HEK293 (cell line): ENCODE data around the gene KRTAP10-4.

Source experiments
- CTCF ChIA-PET: fragments of 350-600 bp; formaldehyde crosslinking; extraction: SDS; loops from one replicate; lab custom pipeline; 2021; ENCODE audit warnings: antibody characterized with exemption; lab: Yijun Ruan, JAX
- POLR2A ChIA-PET: fragments of 300-600 bp; formaldehyde crosslinking; extraction: SDS; loops from one replicate; lab custom pipeline; 2020; ENCODE audit warnings: antibody characterized with exemption, inconsistent platforms; lab: Yijun Ruan, JAX
- H3K27ac ChIP-seq: fragments of 200-500 bp; sonication (Bioruptor generic); 2 replicates; pipeline ENCODE4 v1.5.1; 2014; ENCODE audit warnings: low read depth, low read length, control low read depth, inconsistent platforms; ENCODE audit errors: extremely low read depth
- H3K36me3 ChIP-seq, 2 experiments: fragments of 200-500 bp in 1 of 2; sonication (Bioruptor generic) in 1 of 2; 1 replicate in 1 of 2; 2 replicates in 1 of 2; pipeline ENCODE4 v1.5.1; 2014 to 2017; ENCODE audit warnings: inconsistent platforms in 2 of 2, low read length in 2 of 2; ENCODE audit not compliant: control insufficient read depth in 2 of 2, insufficient read depth in 1 of 2
- H3K4me1 ChIP-seq: fragments of 200-500 bp; sonication (Bioruptor generic); 2 replicates; pipeline ENCODE4 v1.5.1; 2014; ENCODE audit warnings: mild to moderate bottlenecking, low read length, inconsistent platforms; ENCODE audit not compliant: control insufficient read depth, insufficient read depth
- H3K4me3 ChIP-seq: 2 replicates; pipeline ENCODE4 v1.5.1; 2011; ENCODE audit warnings: low read depth, mild to moderate bottlenecking, control low read depth, low read length, moderate library complexity
- H3K9me3 ChIP-seq: fragments of 200-500 bp; sonication (Bioruptor generic); 2 replicates; pipeline ENCODE4 v1.5.1; 2014; ENCODE audit warnings: low read depth, low read length, inconsistent platforms; ENCODE audit not compliant: control insufficient read depth, insufficient read depth
- BCL11B ChIP-seq: fragments of 450-650 bp; formaldehyde crosslinking; IDR thresholded peaks from 2 replicates; pipeline ENCODE4 v1.5.1; 2016; ENCODE audit warnings: low read depth, missing biosample characterization, missing genetic modification characterization
- IKZF3 ChIP-seq: fragments of 450-650 bp; IDR thresholded peaks from 2 replicates; pipeline ENCODE4 v1.5.0; 2018; ENCODE audit warnings: missing biosample characterization, mild to moderate bottlenecking, missing genetic modification characterization, moderate library complexity
- MZF1 ChIP-seq: fragments of 450-650 bp; formaldehyde crosslinking; IDR thresholded peaks from 2 replicates; pipeline ENCODE4 v1.5.1; 2017; ENCODE audit warnings: missing biosample characterization, missing genetic modification characterization, borderline replicate concordance
- PATZ1 ChIP-seq: fragments of 450-650 bp; formaldehyde crosslinking; IDR thresholded peaks from 2 replicates; pipeline ENCODE4 v1.5.1; 2016; ENCODE audit warnings: missing biosample characterization, missing genetic modification characterization
- RBAK ChIP-seq: fragments of 450-650 bp; formaldehyde crosslinking; IDR thresholded peaks from 2 replicates; pipeline ENCODE4 v1.5.1; 2016; ENCODE audit warnings: missing biosample characterization, missing genetic modification characterization
- SP7 ChIP-seq: fragments of 450-650 bp; formaldehyde crosslinking; IDR thresholded peaks from 2 replicates; pipeline ENCODE4 v1.5.1; 2016; ENCODE audit warnings: missing biosample characterization, missing genetic modification characterization
- ZBTB1 ChIP-seq: fragments of 450-650 bp; formaldehyde crosslinking; IDR thresholded peaks from 2 replicates; pipeline ENCODE4 v1.5.1; 2016; ENCODE audit warnings: missing biosample characterization, missing genetic modification characterization
- ZEB2 ChIP-seq: fragments of 450-650 bp; formaldehyde crosslinking; IDR thresholded peaks from 2 replicates; pipeline ENCODE4 v1.5.1; 2016; ENCODE audit warnings: missing biosample characterization, missing genetic modification characterization
- ZFP69B ChIP-seq: fragments of 450-650 bp; formaldehyde crosslinking; IDR thresholded peaks from 2 replicates; pipeline ENCODE4 v1.5.1; 2016; ENCODE audit warnings: missing biosample characterization, missing genetic modification characterization
- ZNF121 ChIP-seq: fragments of 450-650 bp; formaldehyde crosslinking; IDR thresholded peaks from 2 replicates; pipeline ENCODE4 v1.5.1; 2016; ENCODE audit warnings: missing biosample characterization, missing genetic modification characterization
- ZNF221 ChIP-seq: fragments of 450-650 bp; formaldehyde crosslinking; IDR thresholded peaks from 2 replicates; pipeline ENCODE4 v1.5.1; 2017; ENCODE audit warnings: missing biosample characterization, missing genetic modification characterization, borderline replicate concordance
- ZNF274 ChIP-seq, 2 experiments: fragments of 200-500 bp in 1 of 2; fragments of 450-650 bp in 1 of 2; sonication (Bioruptor generic) in 1 of 2; formaldehyde crosslinking in 1 of 2; IDR thresholded peaks; 2 replicates each; pipeline versions ENCODE4 v1.5.1 to v1.6.1; 2014 to 2016; ENCODE audit warnings: borderline replicate concordance in 1 of 2, inconsistent platforms in 1 of 2, low read length in 1 of 2, missing biosample characterization in 1 of 2, missing genetic modification characterization in 1 of 2
- ZNF292 ChIP-seq: fragments of 450-650 bp; formaldehyde crosslinking; IDR thresholded peaks from 2 replicates; pipeline ENCODE4 v1.5.1; 2016; ENCODE audit warnings: low read depth, missing biosample characterization, missing genetic modification characterization, borderline replicate concordance
- ZNF404 ChIP-seq: fragments of 450-650 bp; formaldehyde crosslinking; IDR thresholded peaks from 2 replicates; pipeline ENCODE4 v1.5.1; 2017; ENCODE audit warnings: missing biosample characterization, missing genetic modification characterization
- ZNF416 ChIP-seq: fragments of 450-650 bp; formaldehyde crosslinking; IDR thresholded peaks from 2 replicates; pipeline ENCODE4 v1.5.1; 2016; ENCODE audit warnings: missing biosample characterization, missing genetic modification characterization
- ZNF449 ChIP-seq: fragments of 450-650 bp; formaldehyde crosslinking; IDR thresholded peaks from 2 replicates; pipeline ENCODE4 v1.5.1; 2017; ENCODE audit warnings: missing biosample characterization, mild to moderate bottlenecking, missing genetic modification characterization, moderate library complexity
- ZNF488 ChIP-seq: fragments of 450-650 bp; formaldehyde crosslinking; IDR thresholded peaks from 2 replicates; pipeline ENCODE4 v1.5.1; 2016; ENCODE audit warnings: missing biosample characterization, missing genetic modification characterization
- ZNF513 ChIP-seq: fragments of 450-650 bp; IDR thresholded peaks from 2 replicates; pipeline ENCODE4 v1.5.1; 2018; ENCODE audit warnings: missing biosample characterization, missing genetic modification characterization
- ZNF555 ChIP-seq: fragments of 450-650 bp; formaldehyde crosslinking; conservative IDR thresholded peaks from 2 replicates; pipeline ENCODE4 v1.5.1; 2017; ENCODE audit warnings: missing biosample characterization, mild to moderate bottlenecking, missing genetic modification characterization, inconsistent platforms
- ZNF561 ChIP-seq: fragments of 450-650 bp; IDR thresholded peaks from 2 replicates; pipeline ENCODE4 v1.5.1; 2018; ENCODE audit warnings: missing biosample characterization, missing genetic modification characterization, borderline replicate concordance

Gene KRTAP10-4

GRCh38 chr21:44564099-44564498 is 9.4 kb upstream of the KRTAP10-4 start:
- no peaks in the 10 kb centered on the region for H3K4me1 ChIP-seq
- ChIA-PET CTCF (no interaction called here), POLR2A (no interaction called here)
- H3K27ac ChIP-seq: no peak overlapping the region
- H3K4me3 ChIP-seq: no peak overlapping the region
- no peaks in the 10 kb centered on the region for H3K36me3 ChIP-seq
- TF ChIP-seq ZNF449: no peak
- TF ChIP-seq RBAK (tag by site-specific recombination): no peak
- TF ChIP-seq SP7: no peak
- TF ChIP-seq IKZF3: no peak
- no peaks in the 10 kb centered on the region for H3K9me3 ChIP-seq

GRCh38 chr21:44564886-44565598 is 8.5 kb upstream of the KRTAP10-4 start:
- Histone ChIP-seq H3K4me3 (no peak overlapping the region), H3K9me3 (no peaks in the 10 kb centered on the region), H3K27ac (no peak overlapping the region), H3K4me1 (no peaks in the 10 kb centered on the region), H3K36me3 (no peaks in the 10 kb centered on the region)
- ChIA-PET CTCF (no interaction called here), POLR2A (no interaction called here)
- no peak for TF ChIP-seq ZNF561 (tag by site-specific recombination)
- TF ChIP-seq ZFP69B: no peak
- no peak for TF ChIP-seq ZNF221 (tag by site-specific recombination)
- TF ChIP-seq ZEB2: no peak
- no peak for TF ChIP-seq ZNF488
- no peak for TF ChIP-seq ZNF404 (tag by site-specific recombination)
- TF ChIP-seq PATZ1: no peak
- no peak for TF ChIP-seq ZNF292
- TF ChIP-seq ZBTB1: no peak
- no peak for TF ChIP-seq BCL11B (tag by site-specific recombination)
- no peak for TF ChIP-seq ZNF274 (IDR thresholded peaks at IDR 0.05; ENCODE audit: low read length)
- TF ChIP-seq ZNF274 (tag by site-specific recombination; IDR thresholded peaks at IDR 0.05; ENCODE audit: borderline replicate concordance): no peak
- no peak for TF ChIP-seq ZNF121
- TF ChIP-seq ZNF513 (tag by site-specific recombination): no peak
- no peak for TF ChIP-seq ZNF555 (tag by site-specific recombination)
- no peak for TF ChIP-seq MZF1 (tag by site-specific recombination)
- no peak for TF ChIP-seq ZNF416 (tag by site-specific recombination)
